HepG2 (cell line): ENCODE measurements around the gene HSPB2. TPM values are rescaled to one million over a fixed set of nuclear protein-coding genes. Genes with fewer than 3 reads are reported as not detected.

Experiments
- ATM ChIP-seq: fragments of 450-650 bp; IDR thresholded peaks from 2 replicates; pipeline ENCODE4 v1.7.1; 2017; ENCODE audit warnings: mild to moderate bottlenecking, borderline replicate concordance
- CBFB ChIP-seq: sonication (generic); formaldehyde crosslinking; IDR thresholded peaks from 2 replicates; pipeline ENCODE4 v1.4.0; 2020; ENCODE audit warnings: missing genetic modification reagents
- CEBPG ChIP-seq: IDR thresholded peaks from 2 replicates; pipeline ENCODE4 v1.6.1; 2016
- KDM1A ChIP-seq: IDR thresholded peaks from 2 replicates; pipeline ENCODE4 v1.6.1; 2016; ENCODE audit warnings: missing compliant biosample characterization
- KLF15 ChIP-seq: sonication (generic); formaldehyde crosslinking; IDR thresholded peaks from 2 replicates; pipeline ENCODE4 v1.8.1; 2023; ENCODE audit warnings: borderline replicate concordance, mild to moderate bottlenecking, inconsistent platforms, missing genetic modification reagents, mixed read lengths
- MAFF ChIP-seq: IDR thresholded peaks from 2 replicates; pipeline ENCODE4 v1.6.1; 2011; ENCODE audit warnings: low read depth, low read length, improper control_type of control experiment
- NONO ChIP-seq, 2 experiments: fragments of 450-650 bp in 1 of 2; sonication (generic) in 1 of 2; formaldehyde crosslinking in 1 of 2; IDR thresholded peaks in 1 of 2; conservative IDR thresholded peaks in 1 of 2; 2 replicates each; pipeline versions ENCODE4 v1.6.1 to v1.8.0; 2017 to 2022; ENCODE audit warnings: mild to moderate bottlenecking in 1 of 2, missing genetic modification reagents in 1 of 2, moderate library complexity in 1 of 2
- RXRA ChIP-seq: sonication (generic); formaldehyde crosslinking; IDR thresholded peaks from 2 replicates; pipeline ENCODE4 v1.5.1; 2020; ENCODE audit warnings: missing genetic modification reagents
- SIN3A ChIP-seq: IDR thresholded peaks from 2 replicates; pipeline ENCODE4 v1.6.1; 2011; ENCODE audit warnings: low read depth, mild to moderate bottlenecking, control low read depth, low read length, borderline replicate concordance
- ZBTB21 ChIP-seq: sonication (generic); formaldehyde crosslinking; IDR thresholded peaks from 2 replicates; pipeline ENCODE4 v1.4.0; 2020; ENCODE audit warnings: missing genetic modification reagents
- ZNF143 ChIP-seq: sonication (generic); formaldehyde crosslinking; IDR thresholded peaks from 2 replicates; pipeline ENCODE4 v1.4.0; 2020; ENCODE audit warnings: missing genetic modification reagents
- ZNF207 ChIP-seq: fragments of 450-650 bp; IDR thresholded peaks from 2 replicates; pipeline ENCODE4 v1.6.1; 2016; ENCODE audit warnings: antibody characterized with exemption, borderline replicate concordance
- ZNF431 ChIP-seq: sonication (generic); formaldehyde crosslinking; IDR thresholded peaks from 2 replicates; pipeline ENCODE4 v1.9.0; 2022; ENCODE audit warnings: missing genetic modification reagents, low read depth, mild to moderate bottlenecking, borderline replicate concordance
- ZNF660 ChIP-seq: sonication (generic); formaldehyde crosslinking; IDR thresholded peaks from 2 replicates; pipeline ENCODE4 v1.5.1; 2020; ENCODE audit warnings: mild to moderate bottlenecking, low read depth, missing genetic modification reagents, borderline replicate concordance
- ZNF674 ChIP-seq: sonication (generic); formaldehyde crosslinking; IDR thresholded peaks from 2 replicates; pipeline ENCODE4 v1.5.0; 2020; ENCODE audit warnings: low read depth, mild to moderate bottlenecking, missing genetic modification reagents
- ZNF746 ChIP-seq: sonication (generic); formaldehyde crosslinking; IDR thresholded peaks from 2 replicates; pipeline ENCODE4 v1.8.0; 2022; ENCODE audit warnings: mild to moderate bottlenecking, missing genetic modification reagents
- ZNF749 ChIP-seq: sonication (generic); formaldehyde crosslinking; IDR thresholded peaks from 2 replicates; pipeline ENCODE4 v1.8.0; 2022; ENCODE audit warnings: mild to moderate bottlenecking, missing genetic modification reagents, moderate library complexity, borderline replicate concordance
- ZSCAN9 ChIP-seq: IDR thresholded peaks from 2 replicates; pipeline ENCODE4 v1.6.1; 2016; ENCODE audit warnings: borderline replicate concordance
- polyA plus RNA-seq, 8 experiments: library from polyadenylated mRNA; depleted of rRNA in 3 of 8; stranded (reverse) in 7 of 8; unstranded in 1 of 8; fragments of >200 nt; fragmentation: Illumina TruSeq in 4 of 8; extraction: Trizol in 4 of 8; gene quantifications; 2 replicates each; pipeline versions ENCODE4 v1.2.1 to v1.2.3, GENCODE V29; 2011 to 2016; ENCODE audit warnings: low read depth in 4 of 8, missing spikeins in 1 of 8, mixed read lengths in 1 of 8; ENCODE audit not compliant: insufficient read depth in 1 of 8
- total RNA-seq, 5 experiments: library from RNA; depleted of rRNA; stranded (reverse); fragments of >200 nt; fragmentation: Illumina TruSeq; extraction: Trizol; gene quantifications; 2 replicates each; pipeline ENCODE4 v1.2.3, GENCODE V29; 2016; ENCODE audit warnings: low read depth in 1 of 5
- TF ChIP-seq, protein P1 (sequence below): sonication (generic); formaldehyde crosslinking; IDR thresholded peaks from 2 replicates; pipeline ENCODE4 v1.5.1; 2020; ENCODE audit warnings: missing genetic modification reagents, mild to moderate bottlenecking, borderline replicate concordance
- TF ChIP-seq, protein P2 (sequence below): IDR thresholded peaks from 2 replicates; pipeline ENCODE4 v1.6.1; 2016; ENCODE audit warnings: low read depth, missing genetic modification reagents, missing compliant biosample characterization
- TF ChIP-seq, protein P3 (sequence below): sonication (generic); formaldehyde crosslinking; IDR thresholded peaks from 2 replicates; pipeline ENCODE4 v1.8.0; 2022; ENCODE audit warnings: mild to moderate bottlenecking, missing genetic modification reagents, moderate library complexity

Gene HSPB2
- total and polyA plus RNA-seq, 2 of the 13 experiments (the other 11 are each of a cell fraction or from before 2014, with no cell fraction given), result 0.04 TPM; not detected in 1

DNA sequence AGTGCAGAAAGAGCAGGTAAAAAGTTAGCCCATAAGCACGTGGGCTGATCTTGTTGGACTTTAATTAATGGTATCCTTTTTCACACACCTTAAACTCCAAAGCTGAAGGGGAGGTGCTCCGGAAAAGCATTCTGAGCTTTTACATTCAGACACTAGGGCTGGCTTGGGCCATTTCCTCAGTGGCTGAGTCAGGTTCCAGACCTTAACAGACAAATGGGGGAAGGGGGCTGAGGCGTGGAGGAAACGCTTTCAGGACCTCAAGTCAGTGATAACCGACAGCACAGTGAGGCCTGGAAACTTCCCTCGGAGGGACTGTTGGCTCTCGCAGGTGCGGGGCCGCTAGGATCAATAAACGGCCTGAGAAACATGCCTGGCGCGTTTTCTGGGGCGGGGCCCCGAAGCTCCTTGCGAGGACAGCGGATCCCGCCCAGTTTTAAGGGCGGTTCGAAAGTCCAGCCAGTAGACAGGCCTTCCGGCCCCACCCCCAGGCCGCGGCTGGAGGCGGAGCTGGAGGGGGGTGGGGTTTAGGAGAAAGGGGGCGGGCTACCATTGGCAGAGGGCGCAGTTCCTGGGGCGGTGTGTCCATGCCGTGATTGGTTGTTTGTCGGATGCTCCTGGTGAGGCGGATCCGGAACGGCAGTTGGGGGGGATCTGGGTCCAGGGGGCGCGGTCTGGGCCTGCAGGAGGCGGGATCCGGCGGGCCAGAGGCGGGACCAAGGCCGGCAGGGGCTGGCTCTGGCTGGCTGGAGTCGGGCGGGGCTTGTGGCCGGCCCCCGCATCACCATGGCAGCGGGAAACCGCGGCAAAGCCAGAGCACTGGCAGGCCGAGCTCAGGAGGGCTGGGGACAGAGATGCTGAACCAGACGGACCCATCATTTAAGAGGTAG lies 14.2 kb downstream of the HSPB2 start (continued):
- TF ChIP-seq SIN3A, result no peak; the same call in 1 of the 2 replicates
- TF ChIP-seq, protein P1, sequence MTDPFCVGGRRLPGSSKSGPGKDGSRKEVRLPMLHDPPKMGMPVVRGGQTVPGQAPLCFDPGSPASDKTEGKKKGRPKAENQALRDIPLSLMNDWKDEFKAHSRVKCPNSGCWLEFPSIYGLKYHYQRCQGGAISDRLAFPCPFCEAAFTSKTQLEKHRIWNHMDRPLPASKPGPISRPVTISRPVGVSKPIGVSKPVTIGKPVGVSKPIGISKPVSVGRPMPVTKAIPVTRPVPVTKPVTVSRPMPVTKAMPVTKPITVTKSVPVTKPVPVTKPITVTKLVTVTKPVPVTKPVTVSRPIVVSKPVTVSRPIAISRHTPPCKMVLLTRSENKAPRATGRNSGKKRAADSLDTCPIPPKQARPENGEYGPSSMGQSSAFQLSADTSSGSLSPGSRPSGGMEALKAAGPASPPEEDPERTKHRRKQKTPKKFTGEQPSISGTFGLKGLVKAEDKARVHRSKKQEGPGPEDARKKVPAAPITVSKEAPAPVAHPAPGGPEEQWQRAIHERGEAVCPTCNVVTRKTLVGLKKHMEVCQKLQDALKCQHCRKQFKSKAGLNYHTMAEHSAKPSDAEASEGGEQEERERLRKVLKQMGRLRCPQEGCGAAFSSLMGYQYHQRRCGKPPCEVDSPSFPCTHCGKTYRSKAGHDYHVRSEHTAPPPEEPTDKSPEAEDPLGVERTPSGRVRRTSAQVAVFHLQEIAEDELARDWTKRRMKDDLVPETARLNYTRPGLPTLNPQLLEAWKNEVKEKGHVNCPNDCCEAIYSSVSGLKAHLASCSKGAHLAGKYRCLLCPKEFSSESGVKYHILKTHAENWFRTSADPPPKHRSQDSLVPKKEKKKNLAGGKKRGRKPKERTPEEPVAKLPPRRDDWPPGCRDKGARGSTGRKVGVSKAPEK (CRISPR knock-in tag), result no peak
- no peak for TF ChIP-seq ZNF660 (CRISPR knock-in tag)
- TF ChIP-seq ZNF746 (CRISPR knock-in tag), result no peak; the same call in none of the 2 replicates
- no peak for TF ChIP-seq ZBTB21 (CRISPR knock-in tag)
- TF ChIP-seq ZNF431 (CRISPR knock-in tag), result 0 out of 2 replicates have a peak, but pooled peaks have one; percentile 39
- 0 out of 2 replicates have a peak, but pooled peaks have one; percentile 28 for TF ChIP-seq CEBPG (CRISPR knock-in tag)
- TF ChIP-seq, protein P2, sequence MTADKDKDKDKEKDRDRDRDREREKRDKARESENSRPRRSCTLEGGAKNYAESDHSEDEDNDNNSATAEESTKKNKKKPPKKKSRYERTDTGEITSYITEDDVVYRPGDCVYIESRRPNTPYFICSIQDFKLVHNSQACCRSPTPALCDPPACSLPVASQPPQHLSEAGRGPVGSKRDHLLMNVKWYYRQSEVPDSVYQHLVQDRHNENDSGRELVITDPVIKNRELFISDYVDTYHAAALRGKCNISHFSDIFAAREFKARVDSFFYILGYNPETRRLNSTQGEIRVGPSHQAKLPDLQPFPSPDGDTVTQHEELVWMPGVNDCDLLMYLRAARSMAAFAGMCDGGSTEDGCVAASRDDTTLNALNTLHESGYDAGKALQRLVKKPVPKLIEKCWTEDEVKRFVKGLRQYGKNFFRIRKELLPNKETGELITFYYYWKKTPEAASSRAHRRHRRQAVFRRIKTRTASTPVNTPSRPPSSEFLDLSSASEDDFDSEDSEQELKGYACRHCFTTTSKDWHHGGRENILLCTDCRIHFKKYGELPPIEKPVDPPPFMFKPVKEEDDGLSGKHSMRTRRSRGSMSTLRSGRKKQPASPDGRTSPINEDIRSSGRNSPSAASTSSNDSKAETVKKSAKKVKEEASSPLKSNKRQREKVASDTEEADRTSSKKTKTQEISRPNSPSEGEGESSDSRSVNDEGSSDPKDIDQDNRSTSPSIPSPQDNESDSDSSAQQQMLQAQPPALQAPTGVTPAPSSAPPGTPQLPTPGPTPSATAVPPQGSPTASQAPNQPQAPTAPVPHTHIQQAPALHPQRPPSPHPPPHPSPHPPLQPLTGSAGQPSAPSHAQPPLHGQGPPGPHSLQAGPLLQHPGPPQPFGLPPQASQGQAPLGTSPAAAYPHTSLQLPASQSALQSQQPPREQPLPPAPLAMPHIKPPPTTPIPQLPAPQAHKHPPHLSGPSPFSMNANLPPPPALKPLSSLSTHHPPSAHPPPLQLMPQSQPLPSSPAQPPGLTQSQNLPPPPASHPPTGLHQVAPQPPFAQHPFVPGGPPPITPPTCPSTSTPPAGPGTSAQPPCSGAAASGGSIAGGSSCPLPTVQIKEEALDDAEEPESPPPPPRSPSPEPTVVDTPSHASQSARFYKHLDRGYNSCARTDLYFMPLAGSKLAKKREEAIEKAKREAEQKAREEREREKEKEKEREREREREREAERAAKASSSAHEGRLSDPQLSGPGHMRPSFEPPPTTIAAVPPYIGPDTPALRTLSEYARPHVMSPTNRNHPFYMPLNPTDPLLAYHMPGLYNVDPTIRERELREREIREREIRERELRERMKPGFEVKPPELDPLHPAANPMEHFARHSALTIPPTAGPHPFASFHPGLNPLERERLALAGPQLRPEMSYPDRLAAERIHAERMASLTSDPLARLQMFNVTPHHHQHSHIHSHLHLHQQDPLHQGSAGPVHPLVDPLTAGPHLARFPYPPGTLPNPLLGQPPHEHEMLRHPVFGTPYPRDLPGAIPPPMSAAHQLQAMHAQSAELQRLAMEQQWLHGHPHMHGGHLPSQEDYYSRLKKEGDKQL (CRISPR knock-in tag), result no peak
- no peak for TF ChIP-seq ZNF207
- TF ChIP-seq ZNF674 (CRISPR knock-in tag), result no peak
- no peak for TF ChIP-seq MAFF
- TF ChIP-seq, protein P3, sequence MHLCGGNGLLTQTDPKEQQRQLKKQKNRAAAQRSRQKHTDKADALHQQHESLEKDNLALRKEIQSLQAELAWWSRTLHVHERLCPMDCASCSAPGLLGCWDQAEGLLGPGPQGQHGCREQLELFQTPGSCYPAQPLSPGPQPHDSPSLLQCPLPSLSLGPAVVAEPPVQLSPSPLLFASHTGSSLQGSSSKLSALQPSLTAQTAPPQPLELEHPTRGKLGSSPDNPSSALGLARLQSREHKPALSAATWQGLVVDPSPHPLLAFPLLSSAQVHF (CRISPR knock-in tag), result no peak
- TF ChIP-seq CBFB (CRISPR knock-in tag), result no peak
- TF ChIP-seq ZNF749, result no peak
- no peak; the same call in 1 of the 2 replicates for TF ChIP-seq RXRA (CRISPR knock-in tag)
- peak; percentile 73; the same call in 1 of the 2 replicates for TF ChIP-seq ZSCAN9
- no peak for TF ChIP-seq KLF15 (CRISPR knock-in tag)
- TF ChIP-seq KDM1A (CRISPR knock-in tag), result no peak
- peak; percentile 79 for TF ChIP-seq ZNF143 (CRISPR knock-in tag)
- TF ChIP-seq ATM, result no peak
- no peak for TF ChIP-seq NONO (IDR thresholded peaks at IDR 0.05)
- no peak for TF ChIP-seq NONO (CRISPR knock-in tag; conservative IDR thresholded peaks at IDR 0.05)
